HepG2 (cell line): ENCODE data around the gene IKZF5. TPM values are rescaled to one million over a fixed set of nuclear protein-coding genes. Genes with fewer than 3 reads are reported as not detected.

Source experiments
- ATAC-seq: fragments of 200-7000 bp; cut with Tn5 transposase; 3 replicates; pipeline ENCODE4 v1.9.1; 2020; ENCODE audit warnings: mild to moderate bottlenecking, moderate library complexity
- BruUV-seq: library from RNA; stranded (reverse); fragments of 400-500 nt; replicated peaks from 2 replicates; lab custom pipeline; 2021; lab: Mats Ljungman, UMichigan
- CTCF ChIA-PET: fragments of 300-600 bp; formaldehyde crosslinking; extraction: SDS; loops from one replicate; lab custom pipeline; 2021; ENCODE audit warnings: low total read pairs, inconsistent platforms, low intra/inter-chr PET ratio; lab: Yijun Ruan, JAX
- POLR2A ChIA-PET: fragments of 350-600 bp; sonication (Branson Sonifier 250); formaldehyde crosslinking; loops from one replicate; lab custom pipeline; 2020; ENCODE audit warnings: antibody characterized with exemption, inconsistent platforms; lab: Yijun Ruan, JAX
- DNase-seq: peaks from one replicate; pipeline ENCODE4 v3.0.0-alpha.2; 2015; ENCODE audit warnings: low spot score
- FAIRE-seq: peaks from 3 replicates; lab custom pipeline; 2011; peaks lifted over from hg19 to GRCh38; lab: Jason Lieb, UNC
- H2AFZ ChIP-seq: one replicate; pipeline ENCODE4 v1.6.1; 2011; ENCODE audit warnings: low read length, inconsistent platforms
- H3K27ac ChIP-seq: fragments of 300-600 bp; 3 replicates; pipeline ENCODE4 v1.8.0; 2011; ENCODE audit warnings: mixed run types, mild to moderate bottlenecking, mixed read lengths, low read length, inconsistent platforms; ENCODE audit not compliant: insufficient read depth; ENCODE audit errors: extremely low read length
- H3K27me3 ChIP-seq, 2 experiments: fragments of 200-600 bp in 1 of 2; 2 replicates in 1 of 2; 3 replicates in 1 of 2; pipeline versions ENCODE4 v1.6.0 to v1.8.0; 2011; ENCODE audit warnings: low read length in 2 of 2, mild to moderate bottlenecking in 2 of 2, moderate library complexity in 2 of 2, inconsistent platforms in 1 of 2; ENCODE audit not compliant: insufficient read depth in 2 of 2, control insufficient read depth in 1 of 2
- H3K36me3 ChIP-seq, 2 experiments: fragments of 200-600 bp in 1 of 2; replicated peaks in 1 of 2; 2 replicates in 1 of 2; 3 replicates in 1 of 2; pipeline versions ENCODE4 v1.5.1 to v1.8.0; 2011; ENCODE audit warnings: low read length in 2 of 2, inconsistent platforms in 1 of 2; ENCODE audit not compliant: insufficient read depth in 2 of 2, control insufficient read depth in 1 of 2
- H3K4me1 ChIP-seq: 2 replicates; pipeline ENCODE4 v1.5.1; 2012; ENCODE audit warnings: low read length, inconsistent platforms; ENCODE audit not compliant: insufficient read depth
- H3K4me2 ChIP-seq: 2 replicates; pipeline ENCODE4 v1.6.0; 2011; ENCODE audit warnings: low read depth, low read length, inconsistent platforms
- H3K4me3 ChIP-seq, 3 experiments: fragments of 200-600 bp in 1 of 3; sonication (generic), shearing (Covaris generic) in 1 of 3; replicated peaks in 1 of 3; 2 replicates each; pipeline ENCODE4 v1.5.1; 2011 to 2016; ENCODE audit warnings: low read length in 3 of 3, inconsistent platforms in 2 of 3, low read depth in 2 of 3, mild to moderate bottlenecking in 2 of 3, control low read depth in 1 of 3, mixed read lengths in 1 of 3; ENCODE audit not compliant: insufficient read depth in 1 of 3
- H3K79me2 ChIP-seq: one replicate; pipeline ENCODE4 v1.6.1; 2011; ENCODE audit warnings: low read length, inconsistent platforms; ENCODE audit not compliant: insufficient read depth
- H3K9ac ChIP-seq: 2 replicates; pipeline ENCODE4 v1.6.0; 2011; ENCODE audit warnings: mild to moderate bottlenecking, low read depth, low read length, inconsistent platforms; ENCODE audit not compliant: insufficient read depth
- H3K9me3 ChIP-seq: 2 replicates; pipeline ENCODE4 v1.5.1; 2012; ENCODE audit warnings: mild to moderate bottlenecking, low read length
- H4K20me1 ChIP-seq: 2 replicates; pipeline ENCODE4 v1.6.0; 2011; ENCODE audit warnings: inconsistent platforms, mild to moderate bottlenecking, low read length, moderate library complexity; ENCODE audit not compliant: insufficient read depth
- CCDC6 ChIP-seq: sonication (generic); formaldehyde crosslinking; IDR thresholded peaks from 2 replicates; pipeline ENCODE4 v1.8.1; 2022; ENCODE audit warnings: mild to moderate bottlenecking, missing genetic modification reagents, moderate library complexity
- FOSL1 ChIP-seq: sonication (generic); formaldehyde crosslinking; IDR thresholded peaks from 2 replicates; pipeline ENCODE4 v1.9.0; 2021; ENCODE audit warnings: missing genetic modification reagents, borderline replicate concordance
- GMEB2 ChIP-seq: IDR thresholded peaks from 2 replicates; pipeline ENCODE4 v1.6.1; 2016; ENCODE audit warnings: missing biosample characterization, missing genetic modification reagents, low read depth
- HDAC1 ChIP-seq: sonication (generic); formaldehyde crosslinking; IDR thresholded peaks from 2 replicates; pipeline ENCODE4 v1.5.1; 2020; ENCODE audit warnings: mild to moderate bottlenecking, missing genetic modification reagents
- KLF9 ChIP-seq: IDR thresholded peaks from 2 replicates; pipeline ENCODE4 v1.6.1; 2016; ENCODE audit warnings: low read depth
- LBX2 ChIP-seq: sonication (generic); formaldehyde crosslinking; IDR thresholded peaks from 2 replicates; pipeline ENCODE4 v1.5.0; 2020; ENCODE audit warnings: missing genetic modification reagents, mild to moderate bottlenecking, borderline replicate concordance
- MZF1 ChIP-seq: sonication (generic); formaldehyde crosslinking; IDR thresholded peaks from 2 replicates; pipeline ENCODE4 v1.8.1; 2023; ENCODE audit warnings: mild to moderate bottlenecking, missing genetic modification reagents, borderline replicate concordance
- PCBP1 ChIP-seq: fragments of 200-400 bp; formaldehyde crosslinking; IDR thresholded peaks from 2 replicates; pipeline ENCODE4 v1.6.1; 2017; ENCODE audit warnings: mild to moderate bottlenecking, low read depth, low read length, borderline replicate concordance
- POLR2AphosphoS5 ChIP-seq: IDR thresholded peaks from 2 replicates; pipeline ENCODE4 v1.6.1; 2012; ENCODE audit warnings: low read depth, low read length
- ZNF10 ChIP-seq: sonication (generic); formaldehyde crosslinking; IDR thresholded peaks from 2 replicates; pipeline ENCODE4 v1.4.0; 2020; ENCODE audit warnings: mild to moderate bottlenecking, low read depth, missing genetic modification reagents, borderline replicate concordance
- ZNF34 ChIP-seq: sonication (generic); formaldehyde crosslinking; IDR thresholded peaks from 2 replicates; pipeline ENCODE4 v1.4.0; 2020; ENCODE audit warnings: mild to moderate bottlenecking, missing genetic modification reagents, borderline replicate concordance
- ZNF7 ChIP-seq: IDR thresholded peaks from 2 replicates; pipeline ENCODE4 v1.6.1; 2016; ENCODE audit warnings: missing biosample characterization, missing genetic modification reagents
- ZNF773 ChIP-seq: sonication (generic); formaldehyde crosslinking; IDR thresholded peaks from 2 replicates; pipeline ENCODE4 v1.4.0; 2020; ENCODE audit warnings: missing genetic modification reagents, borderline replicate concordance
- ZNF800 ChIP-seq: sonication (generic); formaldehyde crosslinking; IDR thresholded peaks from 2 replicates; pipeline ENCODE4 v1.4.0; 2020; ENCODE audit warnings: missing genetic modification reagents
- WGBS: methylation state at CpG from one replicate; pipeline ENCODE4 v1.1.6; 2017; ENCODE audit warnings: low lambda C conversion rate; 5-methylcytosine and 5-hydroxymethylcytosine counted together
- in situ Hi-C: cut with HindIII; loops from 2 replicates; pipeline ENCODE4 v1.10.0; 2017; ENCODE audit warnings: low pct_unique_long_range_greater_than_20kb; ENCODE audit not compliant: extremely low pct_ligation_motif_present
- intact Hi-C: fragments of 100-400 bp; cut with micrococcal nuclease; formaldehyde crosslinking; loops from one replicate; pipeline ENCODE4 v1.10.0; 2022; ENCODE audit not compliant: unreplicated experiment
- polyA plus RNA-seq, 8 experiments: library from polyadenylated mRNA; depleted of rRNA in 3 of 8; stranded (reverse) in 7 of 8; unstranded in 1 of 8; fragments of >200 nt; fragmentation: Illumina TruSeq in 4 of 8; extraction: Trizol in 4 of 8; gene quantifications; 2 replicates each; pipeline versions ENCODE4 v1.2.1 to v1.2.3, GENCODE V29; 2011 to 2016; ENCODE audit warnings: low read depth in 4 of 8, missing spikeins in 1 of 8, mixed read lengths in 1 of 8; ENCODE audit not compliant: insufficient read depth in 1 of 8
- total RNA-seq, 5 experiments: library from RNA; depleted of rRNA; stranded (reverse); fragments of >200 nt; fragmentation: Illumina TruSeq; extraction: Trizol; gene quantifications; 2 replicates each; pipeline ENCODE4 v1.2.3, GENCODE V29; 2016; ENCODE audit warnings: low read depth in 1 of 5
- TF ChIP-seq, protein P1 (sequence below): IDR thresholded peaks from 2 replicates; pipeline ENCODE4 v1.6.1; 2012; ENCODE audit warnings: low read length, improper control_type of control experiment

IKZF5 gene
- total and polyA plus RNA-seq, 2 of the 13 experiments (the other 11 are each of a cell fraction or from before 2014, with no cell fraction given): 3.7 to 12.0 TPM

- Histone ChIP-seq H3K27ac (peak within 1 kb of the TSS; percentile 81), H4K20me1 (no peaks in the 10 kb centered on the region), H3K9me3 (no peaks in the 10 kb centered on the region), H3K4me2 (peak within 1 kb of the TSS; percentile 87), H2AFZ (peak within 1 kb of the TSS; percentile 62), H3K27me3 (no peaks in the 10 kb centered on the region; a peak in 1 of 5 replicates), H3K4me1 (peaks cover 48% of the 10 kb centered on the region), H3K79me2 (peaks cover 7% of the 10 kb centered on the region), H3K9ac (peak within 1 kb of the TSS; percentile 86), H3K4me3 (peak within 1 kb of the TSS; percentile 70 to 92 (median 79)), H3K36me3 (no peaks in the 10 kb centered on the region)
- no TSS peak for BruUV-seq
- peak; percentile 99 for ATAC-seq
- intact Hi-C loops: no loop called here
- ChIA-PET CTCF (no interaction called here), POLR2A (interaction anchor here (0.6 to 1.4 kb wide), 6 partner anchors 26 to 1499 kb away, joined by 3 to 10 read pairs (median 4); partner anchors contain the start of genes ACADSB, BUB3, IKZF5 and PSTK)
- 30% methylated on average over 49 of the region's 77 CpGs for WGBS
- in situ Hi-C loops: no loop called here
- DNase-seq: peak; percentile 96
- FAIRE-seq: peak; percentile 28
- peak; percentile 70 for TF ChIP-seq POLR2AphosphoS5
- peak; percentile 62; the same call in 1 of the 2 replicates for TF ChIP-seq ZNF773 (CRISPR knock-in tag)
- TF ChIP-seq ZNF34: peak; percentile 99
- 0 out of 2 replicates have a peak, but pooled peaks have one; percentile 28 for TF ChIP-seq ZNF800 (CRISPR knock-in tag)
- 0 out of 2 replicates have a peak, but pooled peaks have one; percentile 53 for TF ChIP-seq KLF9
- TF ChIP-seq ZNF10 (CRISPR knock-in tag): no peak
- no peak for TF ChIP-seq FOSL1 (CRISPR knock-in tag)
- no peak; the same call in 1 of the 2 replicates for TF ChIP-seq ZNF7 (CRISPR knock-in tag)
- TF ChIP-seq, protein P1, sequence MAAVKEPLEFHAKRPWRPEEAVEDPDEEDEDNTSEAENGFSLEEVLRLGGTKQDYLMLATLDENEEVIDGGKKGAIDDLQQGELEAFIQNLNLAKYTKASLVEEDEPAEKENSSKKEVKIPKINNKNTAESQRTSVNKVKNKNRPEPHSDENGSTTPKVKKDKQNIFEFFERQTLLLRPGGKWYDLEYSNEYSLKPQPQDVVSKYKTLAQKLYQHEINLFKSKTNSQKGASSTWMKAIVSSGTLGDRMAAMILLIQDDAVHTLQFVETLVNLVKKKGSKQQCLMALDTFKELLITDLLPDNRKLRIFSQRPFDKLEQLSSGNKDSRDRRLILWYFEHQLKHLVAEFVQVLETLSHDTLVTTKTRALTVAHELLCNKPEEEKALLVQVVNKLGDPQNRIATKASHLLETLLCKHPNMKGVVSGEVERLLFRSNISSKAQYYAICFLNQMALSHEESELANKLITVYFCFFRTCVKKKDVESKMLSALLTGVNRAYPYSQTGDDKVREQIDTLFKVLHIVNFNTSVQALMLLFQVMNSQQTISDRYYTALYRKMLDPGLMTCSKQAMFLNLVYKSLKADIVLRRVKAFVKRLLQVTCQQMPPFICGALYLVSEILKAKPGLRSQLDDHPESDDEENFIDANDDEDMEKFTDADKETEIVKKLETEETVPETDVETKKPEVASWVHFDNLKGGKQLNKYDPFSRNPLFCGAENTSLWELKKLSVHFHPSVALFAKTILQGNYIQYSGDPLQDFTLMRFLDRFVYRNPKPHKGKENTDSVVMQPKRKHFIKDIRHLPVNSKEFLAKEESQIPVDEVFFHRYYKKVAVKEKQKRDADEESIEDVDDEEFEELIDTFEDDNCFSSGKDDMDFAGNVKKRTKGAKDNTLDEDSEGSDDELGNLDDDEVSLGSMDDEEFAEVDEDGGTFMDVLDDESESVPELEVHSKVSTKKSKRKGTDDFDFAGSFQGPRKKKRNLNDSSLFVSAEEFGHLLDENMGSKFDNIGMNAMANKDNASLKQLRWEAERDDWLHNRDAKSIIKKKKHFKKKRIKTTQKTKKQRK: no peak
- peak; percentile 94 for TF ChIP-seq CCDC6 (CRISPR knock-in tag)
- TF ChIP-seq PCBP1: 0 out of 2 replicates have a peak, but pooled peaks have one; percentile 78
- peak; percentile 93 for TF ChIP-seq HDAC1
- TF ChIP-seq GMEB2: 0 out of 2 replicates have a peak, but pooled peaks have one; percentile 22
- TF ChIP-seq LBX2 (CRISPR knock-in tag): peak; percentile 95; the same call in 1 of the 2 replicates
- TF ChIP-seq MZF1 (CRISPR knock-in tag): 0 out of 2 replicates have a peak, but pooled peaks have one; percentile 95
Observed at GRCh38 chr10:122953902-122954730, 54.5 kb downstream of the IKZF5 start, which contains the start of gene C10orf88. Gene C10orf88 (minus strand): TSS chr10:122954227. CDS start chr10:122954178, 49 bp downstream.
